ENCODE data around the gene MRPL2. TPM values are rescaled to one million over a fixed set of nuclear protein-coding genes. Genes with fewer than 3 reads are reported as not detected.

Gene MRPL2
- total RNA-seq, 1 donor from 2014 or later, result 14.2 TPM

GRCh38 chr6:43093436-43094289, 34.4 kb upstream of the MRPL2 start:
- no peaks in the 10 kb centered on the region for H3K27me3 ChIP-seq
- H3K9me3 ChIP-seq, result no peaks in the 10 kb centered on the region
- intact Hi-C loops (cut with DNase I), result no loop called here
- H3K4me1 ChIP-seq, result peaks cover 78% of the 10 kb centered on the region
- peak overlapping the region; percentile 75 for H3K27ac ChIP-seq
- TF ChIP-seq POLR2AphosphoS5 (IDR thresholded peaks at IDR 0.05; ENCODE audit: insufficient read depth in 1 of 2, low read depth in 1 of 2), result peak in 1 of 2 donors; percentile 76
- no peak for TF ChIP-seq CTCF (IDR thresholded peaks at IDR 0.05)
- no peak for DNase-seq (ENCODE audit: extremely low spot score in 2 of 2)
- no peaks in the 10 kb centered on the region for H3K36me3 ChIP-seq
- peak overlapping the region; percentile 35 to 39 for H3K4me3 ChIP-seq

GRCh38 chr6:43092635-43093034, 33.4 kb upstream of the MRPL2 start:
- no peaks in the 10 kb centered on the region for H3K36me3 ChIP-seq
- H3K27me3 ChIP-seq, result no peaks in the 10 kb centered on the region
- no peak overlapping the region for H3K27ac ChIP-seq
- H3K9me3 ChIP-seq, result no peaks in the 10 kb centered on the region
- no peak overlapping the region for H3K4me3 ChIP-seq
- TF ChIP-seq POLR2A (IDR thresholded peaks at IDR 0.05) (no peak), POLR2AphosphoS5 (IDR thresholded peaks at IDR 0.05; ENCODE audit: insufficient read depth in 1 of 2, low read depth in 1 of 2) (no peak), CTCF (IDR thresholded peaks at IDR 0.05) (no peak)
- peaks cover 81% of the 10 kb centered on the region for H3K4me1 ChIP-seq
- intact Hi-C loops (cut with DNase I), result no loop called here
- DNase-seq (ENCODE audit: extremely low spot score in 2 of 2), result no peak

GRCh38 chr6:43091436-43091991, 32.3 kb upstream of the MRPL2 start:
- no peak for TF ChIP-seq POLR2A (IDR thresholded peaks at IDR 0.05)
- TF ChIP-seq POLR2AphosphoS5 (IDR thresholded peaks at IDR 0.05; ENCODE audit: insufficient read depth in 1 of 2, low read depth in 1 of 2), result no peak
- no peak for TF ChIP-seq CTCF (IDR thresholded peaks at IDR 0.05)
- no peak overlapping the region for H3K4me3 ChIP-seq
- H3K27me3 ChIP-seq, result no peaks in the 10 kb centered on the region
- H3K4me1 ChIP-seq, result peaks cover 80% of the 10 kb centered on the region
- intact Hi-C loops (cut with DNase I), result no loop called here
- H3K36me3 ChIP-seq, result no peaks in the 10 kb centered on the region
- H3K27ac ChIP-seq, result peak overlapping the region; percentile 84
- DNase-seq (ENCODE audit: extremely low spot score in 2 of 2), result no peak
- H3K9me3 ChIP-seq, result no peaks in the 10 kb centered on the region

- Histone ChIP-seq H3K4me1 (peaks cover 79% of the 10 kb centered on the region), H3K27me3 (no peaks in the 10 kb centered on the region), H3K27ac (peak overlapping the region; percentile 84), H3K36me3 (no peaks in the 10 kb centered on the region), H3K4me3 (no peak overlapping the region), H3K9me3 (no peaks in the 10 kb centered on the region)
- TF ChIP-seq POLR2AphosphoS5 (IDR thresholded peaks at IDR 0.05; ENCODE audit: insufficient read depth in 1 of 2, low read depth in 1 of 2) (no peak), POLR2A (IDR thresholded peaks at IDR 0.05) (no peak), CTCF (IDR thresholded peaks at IDR 0.05) (no peak)
- intact Hi-C loops (cut with DNase I), result no loop called here
- DNase-seq (ENCODE audit: extremely low spot score in 2 of 2), result no peak
Measured at GRCh38 chr6:43091020-43091419, 31.8 kb upstream of the MRPL2 start.

GRCh38 chr6:43090559-43090956, 31.3 kb upstream of the MRPL2 start:
- Histone ChIP-seq H3K9me3 (no peaks in the 10 kb centered on the region), H3K27me3 (no peaks in the 10 kb centered on the region), H3K27ac (peak overlapping the region; percentile 84), H3K4me1 (peaks cover 80% of the 10 kb centered on the region), H3K36me3 (no peaks in the 10 kb centered on the region), H3K4me3 (no peak overlapping the region)
- TF ChIP-seq POLR2A (IDR thresholded peaks at IDR 0.05) (no peak), POLR2AphosphoS5 (IDR thresholded peaks at IDR 0.05; ENCODE audit: insufficient read depth in 1 of 2, low read depth in 1 of 2) (peak in 1 of 2 donors; percentile 43)
- intact Hi-C loops (cut with DNase I), result no loop called here
- DNase-seq (ENCODE audit: extremely low spot score in 2 of 2), result no peak

Data from vagina (tissue), 2 donors.